ENCODE results near the gene KCNB1.

- TF ChIP-seq CTCF (IDR thresholded peaks at IDR 0.05) (no peak), POLR2A (IDR thresholded peaks at IDR 0.05) (no peak), EP300 (IDR thresholded peaks at IDR 0.05) (no peak)
These were observed 60.3 kb downstream of the KCNB1 start for GRCh38 chr20:49422161-49422560.

Data from tibial nerve (tissue), 4 donors.